ENCODE measurements around the gene TERC. TPM values are rescaled to one million over a fixed set of nuclear protein-coding genes. Genes with fewer than 3 reads are reported as not detected.
"Not testable (repeated sequence)": the region's sequence is repeated elsewhere in the genome, so short reads cannot be mapped to it uniquely, and the experiment has no call there.

TERC gene
- total RNA-seq, 6 experiments from 2014 or later: 9.7 to 24.5 (median 13.3) TPM

GRCh38 chr3:169744366-169745054 is 20.4 kb downstream of the TERC start:
- Mint-ChIP-seq H3K27me3 (ENCODE audit: insufficient read depth) (peaks cover 7% of the 10 kb centered on the region), H3K27ac (no peak overlapping the region)
- DNase-seq: no peak

DNA sequence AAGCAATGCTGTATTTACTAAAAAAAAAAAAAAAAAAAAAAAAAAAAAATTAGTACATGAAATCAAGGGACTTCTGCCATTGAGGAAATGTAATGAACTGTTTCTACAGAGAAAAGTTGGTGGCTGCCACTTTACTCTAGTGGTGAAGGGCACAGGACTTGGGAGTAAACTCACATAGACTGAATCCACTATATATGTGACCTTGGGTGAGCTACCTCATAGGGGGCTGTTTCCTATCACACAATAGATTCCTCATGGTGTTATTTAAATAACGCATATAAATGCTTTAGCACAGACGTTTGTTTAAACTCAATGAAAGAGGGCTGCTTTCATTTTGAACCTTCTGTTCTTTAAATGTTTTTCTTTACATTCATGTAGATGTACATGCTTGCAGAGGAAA is 25.8 kb downstream of the TERC start:
- no peaks in the 10 kb centered on the region; the same call in 1 of the 2 replicates for H3K9me3 Mint-ChIP-seq
- DNase-seq: no peak
- TF ChIP-seq CTCF (IDR thresholded peaks at IDR 0.05): no peak
- no peaks in the 10 kb centered on the region for H3K4me1 Mint-ChIP-seq (ENCODE audit: low read depth)
- no peak overlapping the region for H3K4me3 Mint-ChIP-seq
- H3K36me3 Mint-ChIP-seq (ENCODE audit: low read depth): no peaks in the 10 kb centered on the region
- H3K27me3 Mint-ChIP-seq (ENCODE audit: insufficient read depth): no peaks in the 10 kb centered on the region; the same call in 1 of the 2 replicates
- H3K27ac Mint-ChIP-seq: no peak overlapping the region

More at GRCh38 chr3:169744366-169745054, 20.4 kb downstream of the TERC start:
- Mint-ChIP-seq H3K36me3 (ENCODE audit: low read depth) (no peaks in the 10 kb centered on the region), H3K4me3 (no peak overlapping the region), H3K4me1 (ENCODE audit: low read depth) (no peaks in the 10 kb centered on the region), H3K9me3 (no peaks in the 10 kb centered on the region)
- TF ChIP-seq CTCF (IDR thresholded peaks at IDR 0.05): peak; percentile 54

DNA sequence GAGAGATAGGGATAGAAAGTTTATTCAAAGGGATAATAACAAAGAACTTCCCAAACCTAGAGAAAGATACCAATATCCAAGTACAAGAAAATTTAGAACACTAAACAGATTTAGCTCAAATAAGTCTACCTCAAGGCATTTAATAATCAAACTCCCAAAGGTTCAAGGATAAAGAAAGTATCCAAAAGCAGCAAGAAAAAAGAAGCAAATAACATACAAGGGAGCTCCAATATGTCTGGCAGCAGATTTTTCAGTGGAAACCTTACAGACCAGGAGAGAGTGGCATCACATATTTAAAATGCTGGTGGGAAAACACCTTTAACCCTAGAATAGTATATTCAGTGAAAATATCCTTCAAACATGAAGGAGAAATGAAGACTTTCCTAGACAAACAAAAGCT is 33.0 kb downstream of the TERC start:
- not testable (repeated sequence) for H3K4me1 Mint-ChIP-seq (ENCODE audit: low read depth); DNase-seq; H3K4me3 Mint-ChIP-seq; H3K36me3 Mint-ChIP-seq (ENCODE audit: low read depth); H3K27me3 Mint-ChIP-seq (ENCODE audit: insufficient read depth); H3K27ac Mint-ChIP-seq; H3K9me3 Mint-ChIP-seq

DNA sequence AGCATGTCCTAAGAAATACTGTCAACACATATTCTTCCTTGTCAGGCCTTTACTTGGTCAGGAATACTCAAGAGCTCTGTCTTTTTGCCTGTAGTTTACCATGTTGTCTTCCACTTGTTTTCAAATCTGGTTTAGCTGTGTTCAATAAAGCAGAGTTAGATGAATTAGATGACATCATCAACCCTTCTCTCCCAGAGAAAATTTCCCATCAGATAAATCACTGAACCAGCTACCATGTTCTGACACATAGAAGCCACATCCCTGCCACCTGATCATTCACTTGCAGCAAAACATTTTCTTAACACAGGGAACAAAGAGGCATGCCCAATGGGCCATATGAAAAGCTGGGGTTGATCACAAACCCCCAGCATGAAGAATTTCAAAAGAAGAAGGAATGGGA is 42.1 kb downstream of the TERC start:
- TF ChIP-seq CTCF (IDR thresholded peaks at IDR 0.05): no peak
- no peak for DNase-seq
- Mint-ChIP-seq H3K27ac (no peak overlapping the region), H3K27me3 (ENCODE audit: insufficient read depth) (no peaks in the 10 kb centered on the region), H3K36me3 (ENCODE audit: low read depth) (no peaks in the 10 kb centered on the region), H3K9me3 (no peaks in the 10 kb centered on the region), H3K4me3 (no peak overlapping the region), H3K4me1 (ENCODE audit: low read depth) (no peaks in the 10 kb centered on the region)

GRCh38 chr3:169718415-169718814 is 46.4 kb downstream of the TERC start:
- not testable (repeated sequence) for H3K9me3 Mint-ChIP-seq; H3K4me1 Mint-ChIP-seq (ENCODE audit: low read depth); H3K4me3 Mint-ChIP-seq; H3K36me3 Mint-ChIP-seq (ENCODE audit: low read depth); H3K27ac Mint-ChIP-seq; H3K27me3 Mint-ChIP-seq (ENCODE audit: insufficient read depth); DNase-seq

Other genes starting within 250 kb of the TERC start
- gene MECOM, start 101.3 kb downstream of the TERC start, total RNA-seq (2021; fragmentation: NEBNext Ultra II Directional; extraction: Animal tissue kit (Norgen Biotek cat#: 25700)): 10 to 100 TPM in 2 of 6 experiments, 1 to 10 TPM in 4; 3.6 to 10.9 (median 9.4) TPM
- 1 to 10 TPM; 1.2 to 3.5 (median 1.7) TPM for gene ACTRT3, start 4.5 kb upstream of the TERC start, total RNA-seq (2021; fragmentation: NEBNext Ultra II Directional; extraction: Animal tissue kit (Norgen Biotek cat#: 25700))
- 10 to 100 TPM; 10.9 to 13.8 (median 11.7) TPM for gene MYNN, start 8.3 kb upstream of the TERC start, total RNA-seq (2021; fragmentation: NEBNext Ultra II Directional; extraction: Animal tissue kit (Norgen Biotek cat#: 25700))
- gene LRRIQ4, start 47.8 kb upstream of the TERC start, total RNA-seq (2021; fragmentation: NEBNext Ultra II Directional; extraction: Animal tissue kit (Norgen Biotek cat#: 25700)): not detected
- 1 to 10 TPM in 3 of 6 experiments, under 1 TPM in 3; 0.59 to 1.5 (median 0.94) TPM for gene LRRC34, start 47.8 kb upstream of the TERC start, total RNA-seq (2021; fragmentation: NEBNext Ultra II Directional; extraction: Animal tissue kit (Norgen Biotek cat#: 25700))
- not detected for gene LRRC31, start 104.9 kb upstream of the TERC start, total RNA-seq (2021; fragmentation: NEBNext Ultra II Directional; extraction: Animal tissue kit (Norgen Biotek cat#: 25700))
- gene SAMD7, start 146.5 kb upstream of the TERC start, total RNA-seq (2021; fragmentation: NEBNext Ultra II Directional; extraction: Animal tissue kit (Norgen Biotek cat#: 25700)): not detected
- gene SEC62, start 201.7 kb upstream of the TERC start, total RNA-seq (2021; fragmentation: NEBNext Ultra II Directional; extraction: Animal tissue kit (Norgen Biotek cat#: 25700)): 100 to 1,000 TPM; 124 to 153 (median 133) TPM

Data from HFFc6 (cell line).